ENCODE results near the gene MXD4.

MXD4 gene

GRCh38 chr4:2254665-2255500 lies 7.0 kb downstream of the MXD4 start:
- peaks cover 11% of the 10 kb centered on the region for H3K4me1 ChIP-seq (ENCODE audit: insufficient read depth, poor library complexity, severe bottlenecking)
- no peak overlapping the region for H3K27ac ChIP-seq (ENCODE audit: poor library complexity, severe bottlenecking)
- no peaks in the 10 kb centered on the region for H3K9me3 ChIP-seq (ENCODE audit: severe bottlenecking)
- DNase-seq (ENCODE audit: low spot score) (peak; percentile 49), ATAC-seq (ENCODE audit: low read depth) (no peak)
- H3K4me3 ChIP-seq (ENCODE audit: severe bottlenecking) = no peak overlapping the region
- no peaks in the 10 kb centered on the region for H3K27me3 ChIP-seq (ENCODE audit: insufficient read depth, poor library complexity, severe bottlenecking)
- H3K36me3 ChIP-seq (ENCODE audit: low read depth) = peaks cover 25% of the 10 kb centered on the region
- TF ChIP-seq CTCF (IDR thresholded peaks at IDR 0.05; ENCODE audit: poor library complexity, severe bottlenecking) = no peak

GRCh38 chr4:2253160-2254084 lies 8.5 kb downstream of the MXD4 start:
- DNase-seq (ENCODE audit: low spot score) (no peak), ATAC-seq (ENCODE audit: low read depth) (no peak)
- Histone ChIP-seq H3K27me3 (ENCODE audit: insufficient read depth, poor library complexity, severe bottlenecking) (no peaks in the 10 kb centered on the region), H3K9me3 (ENCODE audit: severe bottlenecking) (no peaks in the 10 kb centered on the region), H3K27ac (ENCODE audit: poor library complexity, severe bottlenecking) (no peak overlapping the region), H3K4me1 (ENCODE audit: insufficient read depth, poor library complexity, severe bottlenecking) (peaks cover 11% of the 10 kb centered on the region), H3K4me3 (ENCODE audit: severe bottlenecking) (no peak overlapping the region), H3K36me3 (ENCODE audit: low read depth) (peaks cover 23% of the 10 kb centered on the region)
- TF ChIP-seq CTCF (IDR thresholded peaks at IDR 0.05; ENCODE audit: poor library complexity, severe bottlenecking) = no peak

DNA sequence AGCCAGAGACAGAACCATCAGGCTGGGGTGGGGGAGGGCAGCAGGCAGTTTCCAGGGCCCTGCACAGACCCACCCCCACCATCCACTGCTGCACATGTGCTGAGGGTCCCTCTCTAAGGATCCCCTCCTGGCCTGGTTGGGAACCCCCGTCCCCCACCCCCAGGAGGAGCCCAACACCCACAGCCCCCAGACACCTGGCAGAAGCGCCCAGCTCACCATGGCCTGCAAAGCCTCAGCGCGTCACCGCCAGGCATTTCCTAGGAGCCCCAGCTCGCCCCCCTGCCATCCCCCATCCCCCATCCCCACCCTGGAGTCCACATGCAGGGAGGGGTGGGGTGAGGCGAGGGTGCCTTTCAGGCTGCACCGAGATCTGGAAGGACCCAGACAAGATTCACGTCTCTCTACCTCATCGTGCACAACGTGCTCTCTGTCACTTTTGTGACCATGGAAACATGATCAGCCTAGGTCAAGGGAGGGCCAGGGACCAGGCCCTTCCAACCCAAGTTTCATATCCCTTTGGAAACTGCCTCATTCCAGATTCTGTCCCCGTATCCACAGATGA lies 9.3 kb downstream of the MXD4 start:
- H3K27me3 ChIP-seq (ENCODE audit: insufficient read depth, poor library complexity, severe bottlenecking) = no peaks in the 10 kb centered on the region
- TF ChIP-seq CTCF (IDR thresholded peaks at IDR 0.05; ENCODE audit: poor library complexity, severe bottlenecking) = no peak
- no peak for DNase-seq (ENCODE audit: low spot score)

DNA sequence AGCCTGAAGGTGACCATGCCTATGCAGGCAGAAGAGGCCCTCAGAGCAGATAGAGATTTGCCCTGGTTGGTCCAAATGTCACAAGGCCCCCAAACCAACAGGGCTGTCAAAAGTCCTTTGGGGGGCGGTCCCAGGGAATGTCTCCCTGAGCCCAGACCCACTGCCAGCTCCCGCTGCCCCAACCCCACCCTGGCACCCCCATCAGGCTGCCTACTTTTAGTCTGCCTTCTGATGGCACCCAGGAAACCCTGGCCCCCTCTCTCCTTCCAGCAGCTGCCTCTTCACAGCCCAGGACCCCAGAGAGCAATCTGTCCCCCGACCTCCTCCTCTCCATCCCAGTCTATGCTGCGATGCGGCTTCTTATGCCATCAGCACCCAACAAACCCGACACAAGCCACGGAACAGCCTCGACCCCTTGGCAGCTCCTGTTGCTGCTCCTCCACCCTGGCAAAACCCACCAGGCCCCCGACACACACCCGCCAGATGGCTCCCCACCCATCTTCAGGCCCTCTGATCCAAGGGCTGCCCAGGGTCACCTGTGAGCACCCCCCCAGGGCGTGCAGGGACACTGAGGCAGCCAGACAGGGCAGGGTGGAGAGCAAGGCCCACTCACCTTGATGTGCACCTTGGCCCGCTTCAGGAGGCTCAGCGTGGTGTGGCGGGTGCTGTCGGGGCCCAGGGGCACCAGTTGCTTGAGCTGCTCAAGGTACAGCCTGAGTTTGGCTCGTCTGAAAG lies 9.9 kb downstream of the MXD4 start:
- Histone ChIP-seq H3K4me1 (ENCODE audit: insufficient read depth, poor library complexity, severe bottlenecking) (peaks cover 3% of the 10 kb centered on the region), H3K4me3 (ENCODE audit: severe bottlenecking) (no peak overlapping the region), H3K27me3 (ENCODE audit: insufficient read depth, poor library complexity, severe bottlenecking) (no peaks in the 10 kb centered on the region), H3K27ac (ENCODE audit: poor library complexity, severe bottlenecking) (no peak overlapping the region), H3K9me3 (ENCODE audit: severe bottlenecking) (no peaks in the 10 kb centered on the region), H3K36me3 (ENCODE audit: low read depth) (peaks cover 14% of the 10 kb centered on the region)
- TF ChIP-seq CTCF (IDR thresholded peaks at IDR 0.05; ENCODE audit: poor library complexity, severe bottlenecking) = no peak
- DNase-seq (ENCODE audit: low spot score) = no peak
- no peak for ATAC-seq (ENCODE audit: low read depth)

More for the DNA sequence above, 9.3 kb downstream of the MXD4 start:
- Histone ChIP-seq H3K36me3 (ENCODE audit: low read depth) (peaks cover 19% of the 10 kb centered on the region), H3K4me1 (ENCODE audit: insufficient read depth, poor library complexity, severe bottlenecking) (peaks cover 9% of the 10 kb centered on the region), H3K4me3 (ENCODE audit: severe bottlenecking) (no peak overlapping the region), H3K9me3 (ENCODE audit: severe bottlenecking) (no peaks in the 10 kb centered on the region), H3K27ac (ENCODE audit: poor library complexity, severe bottlenecking) (no peak overlapping the region)
- no peak for ATAC-seq (ENCODE audit: low read depth)
